Ishikawa (cell line): Measurements from ENCODE around the gene S100A12.
A peak's percentile ranks its signal among the peaks of the same experiment; 100 is the strongest.

ENCODE experiments used
- CEBPB ChIP-seq: IDR thresholded peaks from 2 replicates; pipeline ENCODE4 v1.6.1; 2012
- CREB1 ChIP-seq: IDR thresholded peaks from 2 replicates; pipeline ENCODE4 v1.6.1; 2012; ENCODE audit warnings: low read depth
- EGR1 ChIP-seq: IDR thresholded peaks from 2 replicates; pipeline ENCODE4 v1.6.1; 2012
- EP300 ChIP-seq: IDR thresholded peaks from 2 replicates; pipeline ENCODE4 v1.6.1; 2012; ENCODE audit warnings: borderline replicate concordance
- FOXM1 ChIP-seq: IDR thresholded peaks from 2 replicates; pipeline ENCODE4 v1.6.1; 2012; ENCODE audit warnings: low read depth, borderline replicate concordance
- NFIC ChIP-seq: IDR thresholded peaks from 2 replicates; pipeline ENCODE4 v1.6.1; 2012
- RAD21 ChIP-seq: IDR thresholded peaks from 2 replicates; pipeline ENCODE4 v1.6.1; 2012; ENCODE audit warnings: low read depth
- TAF1 ChIP-seq: IDR thresholded peaks from 2 replicates; pipeline ENCODE4 v1.6.1; 2012; ENCODE audit warnings: low read depth, mild to moderate bottlenecking
- TCF12 ChIP-seq: IDR thresholded peaks from 2 replicates; pipeline ENCODE4 v1.6.1; 2012; ENCODE audit warnings: low read depth
- TEAD4 ChIP-seq: IDR thresholded peaks from 2 replicates; pipeline ENCODE4 v1.6.1; 2012
- YY1 ChIP-seq: IDR thresholded peaks from 2 replicates; pipeline ENCODE4 v1.6.1; 2012; ENCODE audit warnings: low read depth
- ZBTB7A ChIP-seq: IDR thresholded peaks from 2 replicates; pipeline ENCODE4 v1.6.1; 2012; ENCODE audit warnings: low read depth
- TF ChIP-seq, protein P1 (sequence below): IDR thresholded peaks from 2 replicates; pipeline ENCODE4 v1.6.1; 2012
- TF ChIP-seq, protein P2 (sequence below): IDR thresholded peaks from 2 replicates; pipeline ENCODE4 v1.6.1; 2012; ENCODE audit warnings: low read depth, mild to moderate bottlenecking
- TF ChIP-seq, protein P3 (sequence below): IDR thresholded peaks from 2 replicates; pipeline ENCODE4 v1.6.1; 2012

Gene S100A12

GRCh38 chr1:153375511-153375910 is at the start of gene S100A12:
S100A12 (minus strand) TSS chr1:153375621; CDS start chr1:153374592, 1,029 bp downstream.
- TF ChIP-seq, protein P1, sequence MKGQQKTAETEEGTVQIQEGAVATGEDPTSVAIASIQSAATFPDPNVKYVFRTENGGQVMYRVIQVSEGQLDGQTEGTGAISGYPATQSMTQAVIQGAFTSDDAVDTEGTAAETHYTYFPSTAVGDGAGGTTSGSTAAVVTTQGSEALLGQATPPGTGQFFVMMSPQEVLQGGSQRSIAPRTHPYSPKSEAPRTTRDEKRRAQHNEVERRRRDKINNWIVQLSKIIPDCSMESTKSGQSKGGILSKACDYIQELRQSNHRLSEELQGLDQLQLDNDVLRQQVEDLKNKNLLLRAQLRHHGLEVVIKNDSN, result no peak
- TF ChIP-seq CREB1 (no peak), EGR1 (no peak), TCF12 (no peak), FOXM1 (no peak), ZBTB7A (no peak), TAF1 (no peak), TEAD4 (no peak), YY1 (no peak), CEBPB (no peak), RAD21 (no peak), EP300 (no peak)
- TF ChIP-seq, protein P2, sequence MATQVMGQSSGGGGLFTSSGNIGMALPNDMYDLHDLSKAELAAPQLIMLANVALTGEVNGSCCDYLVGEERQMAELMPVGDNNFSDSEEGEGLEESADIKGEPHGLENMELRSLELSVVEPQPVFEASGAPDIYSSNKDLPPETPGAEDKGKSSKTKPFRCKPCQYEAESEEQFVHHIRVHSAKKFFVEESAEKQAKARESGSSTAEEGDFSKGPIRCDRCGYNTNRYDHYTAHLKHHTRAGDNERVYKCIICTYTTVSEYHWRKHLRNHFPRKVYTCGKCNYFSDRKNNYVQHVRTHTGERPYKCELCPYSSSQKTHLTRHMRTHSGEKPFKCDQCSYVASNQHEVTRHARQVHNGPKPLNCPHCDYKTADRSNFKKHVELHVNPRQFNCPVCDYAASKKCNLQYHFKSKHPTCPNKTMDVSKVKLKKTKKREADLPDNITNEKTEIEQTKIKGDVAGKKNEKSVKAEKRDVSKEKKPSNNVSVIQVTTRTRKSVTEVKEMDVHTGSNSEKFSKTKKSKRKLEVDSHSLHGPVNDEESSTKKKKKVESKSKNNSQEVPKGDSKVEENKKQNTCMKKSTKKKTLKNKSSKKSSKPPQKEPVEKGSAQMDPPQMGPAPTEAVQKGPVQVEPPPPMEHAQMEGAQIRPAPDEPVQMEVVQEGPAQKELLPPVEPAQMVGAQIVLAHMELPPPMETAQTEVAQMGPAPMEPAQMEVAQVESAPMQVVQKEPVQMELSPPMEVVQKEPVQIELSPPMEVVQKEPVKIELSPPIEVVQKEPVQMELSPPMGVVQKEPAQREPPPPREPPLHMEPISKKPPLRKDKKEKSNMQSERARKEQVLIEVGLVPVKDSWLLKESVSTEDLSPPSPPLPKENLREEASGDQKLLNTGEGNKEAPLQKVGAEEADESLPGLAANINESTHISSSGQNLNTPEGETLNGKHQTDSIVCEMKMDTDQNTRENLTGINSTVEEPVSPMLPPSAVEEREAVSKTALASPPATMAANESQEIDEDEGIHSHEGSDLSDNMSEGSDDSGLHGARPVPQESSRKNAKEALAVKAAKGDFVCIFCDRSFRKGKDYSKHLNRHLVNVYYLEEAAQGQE, result no peak
- TF ChIP-seq, protein P3, sequence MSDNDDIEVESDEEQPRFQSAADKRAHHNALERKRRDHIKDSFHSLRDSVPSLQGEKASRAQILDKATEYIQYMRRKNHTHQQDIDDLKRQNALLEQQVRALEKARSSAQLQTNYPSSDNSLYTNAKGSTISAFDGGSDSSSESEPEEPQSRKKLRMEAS, result no peak

- TF ChIP-seq FOXM1 (no peak), TCF12 (no peak), TEAD4 (peak; percentile 53), CREB1 (peak; percentile 80), EGR1 (no peak), RAD21 (no peak), NFIC (no peak)
- TF ChIP-seq, protein P2, result peak; percentile 99
These were observed 47.1 kb upstream of the S100A12 start for GRCh38 chr1:153422450-153423068.

- no peak for TF ChIP-seq EGR1
- no peak for TF ChIP-seq TEAD4
- no peak for TF ChIP-seq YY1
- no peak for TF ChIP-seq RAD21
- no peak for TF ChIP-seq CEBPB
- TF ChIP-seq TAF1, result no peak
- TF ChIP-seq, protein P1, result no peak
- TF ChIP-seq, protein P3, result no peak
- no peak for TF ChIP-seq EP300
- no peak for TF ChIP-seq CREB1
- TF ChIP-seq FOXM1, result no peak
- TF ChIP-seq, protein P2, result no peak
- no peak for TF ChIP-seq NFIC
- TF ChIP-seq ZBTB7A, result no peak
- TF ChIP-seq TCF12, result no peak
These were observed 44.9 kb upstream of the S100A12 start for GRCh38 chr1:153420306-153420705.

DNA sequence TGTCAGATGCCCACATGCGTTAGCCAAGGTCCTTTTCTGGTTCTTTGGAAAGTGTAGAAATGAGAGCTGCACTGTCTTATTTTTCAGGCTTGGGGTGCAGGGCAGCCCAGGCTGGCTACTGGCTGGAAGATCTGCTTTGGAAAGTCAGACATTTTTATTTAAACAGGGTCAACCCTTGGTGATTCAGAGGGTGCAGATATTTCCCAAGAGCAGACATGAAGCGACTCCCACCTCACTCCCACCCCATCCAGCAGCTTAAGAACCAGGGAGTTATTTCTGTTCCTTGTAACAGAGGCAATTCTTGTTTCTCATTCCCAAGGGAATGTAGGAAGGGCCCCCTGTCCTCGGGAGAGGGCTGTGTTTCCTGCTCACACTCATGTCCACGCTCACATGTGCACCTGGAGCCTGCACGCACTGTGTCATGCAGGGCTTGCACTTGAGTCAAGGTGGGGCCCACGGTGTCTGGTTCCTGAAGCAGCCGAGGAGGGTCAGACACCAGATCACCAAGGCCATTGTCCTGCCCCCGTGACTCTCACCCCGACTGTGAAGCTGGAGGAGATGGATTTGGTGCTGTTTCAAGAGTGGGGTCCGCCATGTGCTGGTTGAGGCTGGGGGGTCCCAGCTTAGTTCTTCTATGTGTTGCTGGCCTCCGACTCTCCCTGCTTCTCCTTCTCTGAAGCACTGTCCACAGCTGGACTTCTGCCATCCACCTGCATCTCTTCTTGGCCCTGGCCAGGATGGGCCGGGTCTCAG is 41.9 kb upstream of the S100A12 start:
- TF ChIP-seq YY1, result no peak
- TF ChIP-seq TCF12, result no peak
- TF ChIP-seq EGR1, result no peak
- TF ChIP-seq CEBPB, result no peak
